Measurements from ENCODE around the gene WAPL.

DNA sequence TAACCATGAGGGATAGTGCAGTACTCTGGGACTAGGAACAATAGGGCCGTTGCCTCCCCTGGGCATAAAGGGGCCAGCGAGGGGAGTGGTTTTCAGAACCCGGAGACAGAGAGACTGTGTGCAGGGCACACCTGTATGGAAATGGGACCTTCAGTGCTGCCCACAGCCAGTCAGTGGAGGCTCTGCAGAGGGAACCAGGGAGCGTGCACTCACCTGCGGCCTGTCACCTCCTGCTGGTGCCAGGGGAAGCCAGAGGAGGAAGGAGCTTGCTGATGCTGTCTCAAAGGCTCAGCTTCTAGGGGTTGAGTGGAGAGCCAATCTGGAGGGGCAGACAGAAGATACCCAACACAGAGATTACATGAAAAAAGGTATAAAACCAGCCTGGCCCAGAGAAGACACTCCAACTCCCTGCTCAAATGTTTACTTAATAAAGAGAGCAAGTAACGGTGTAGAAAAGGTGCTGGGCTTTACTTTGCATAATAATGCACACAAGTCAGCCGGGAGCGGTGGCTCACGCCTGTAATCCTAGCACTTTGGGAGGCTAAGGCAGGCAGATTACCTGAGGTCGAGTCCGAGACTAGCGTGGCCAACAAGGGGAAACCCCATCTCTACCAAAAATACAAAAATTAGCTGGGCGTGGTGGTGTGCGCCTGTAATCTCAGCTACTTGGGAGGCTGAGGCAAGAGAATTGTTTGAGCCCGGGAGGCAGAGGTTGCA is 35.5 kb upstream of the WAPL start:
- TF ChIP-seq TEAD4 (IDR thresholded peaks at IDR 0.05; ENCODE audit: low read depth, low read length) (no peak), SIX5 (IDR thresholded peaks at IDR 0.05; ENCODE audit: low read depth, low read length) (no peak), POLR2A (IDR thresholded peaks at IDR 0.05; ENCODE audit: control extremely low read depth in 1 of 2, low read depth in 2 of 2, low read length in 2 of 2) (no peak), GABPA (IDR thresholded peaks at IDR 0.05; ENCODE audit: borderline replicate concordance, insufficient read depth, low read length) (no peak), JUN (IDR thresholded peaks at IDR 0.05; ENCODE audit: low read depth, low read length) (no peak), RAD21 (IDR thresholded peaks at IDR 0.05 in 1 of 2, conservative IDR thresholded peaks at IDR 0.05 in 1 of 2; ENCODE audit: low read depth in 2 of 2, low read length in 2 of 2) (no peak), EZH2 (IDR thresholded peaks at IDR 0.05; ENCODE audit: low read depth, low read length, severe bottlenecking) (no peak), CEBPB (IDR thresholded peaks at IDR 0.05; ENCODE audit: low read depth, low read length) (no peak), YY1 (IDR thresholded peaks at IDR 0.05; ENCODE audit: low read depth, low read length) (no peak), MAFK (IDR thresholded peaks at IDR 0.05; ENCODE audit: low read depth, low read length) (no peak)
- TF ChIP-seq, protein P1, sequence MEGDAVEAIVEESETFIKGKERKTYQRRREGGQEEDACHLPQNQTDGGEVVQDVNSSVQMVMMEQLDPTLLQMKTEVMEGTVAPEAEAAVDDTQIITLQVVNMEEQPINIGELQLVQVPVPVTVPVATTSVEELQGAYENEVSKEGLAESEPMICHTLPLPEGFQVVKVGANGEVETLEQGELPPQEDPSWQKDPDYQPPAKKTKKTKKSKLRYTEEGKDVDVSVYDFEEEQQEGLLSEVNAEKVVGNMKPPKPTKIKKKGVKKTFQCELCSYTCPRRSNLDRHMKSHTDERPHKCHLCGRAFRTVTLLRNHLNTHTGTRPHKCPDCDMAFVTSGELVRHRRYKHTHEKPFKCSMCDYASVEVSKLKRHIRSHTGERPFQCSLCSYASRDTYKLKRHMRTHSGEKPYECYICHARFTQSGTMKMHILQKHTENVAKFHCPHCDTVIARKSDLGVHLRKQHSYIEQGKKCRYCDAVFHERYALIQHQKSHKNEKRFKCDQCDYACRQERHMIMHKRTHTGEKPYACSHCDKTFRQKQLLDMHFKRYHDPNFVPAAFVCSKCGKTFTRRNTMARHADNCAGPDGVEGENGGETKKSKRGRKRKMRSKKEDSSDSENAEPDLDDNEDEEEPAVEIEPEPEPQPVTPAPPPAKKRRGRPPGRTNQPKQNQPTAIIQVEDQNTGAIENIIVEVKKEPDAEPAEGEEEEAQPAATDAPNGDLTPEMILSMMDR (IDR thresholded peaks at IDR 0.05; ENCODE audit: control extremely low read depth in 1 of 3, insufficient read depth in 1 of 3, low read depth in 1 of 3, low read length in 3 of 3), result no peak
- TF ChIP-seq, protein P2, sequence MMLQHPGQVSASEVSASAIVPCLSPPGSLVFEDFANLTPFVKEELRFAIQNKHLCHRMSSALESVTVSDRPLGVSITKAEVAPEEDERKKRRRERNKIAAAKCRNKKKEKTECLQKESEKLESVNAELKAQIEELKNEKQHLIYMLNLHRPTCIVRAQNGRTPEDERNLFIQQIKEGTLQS (IDR thresholded peaks at IDR 0.05; ENCODE audit: insufficient read depth, low read depth, low read length), result no peak
- TF ChIP-seq, protein P3, sequence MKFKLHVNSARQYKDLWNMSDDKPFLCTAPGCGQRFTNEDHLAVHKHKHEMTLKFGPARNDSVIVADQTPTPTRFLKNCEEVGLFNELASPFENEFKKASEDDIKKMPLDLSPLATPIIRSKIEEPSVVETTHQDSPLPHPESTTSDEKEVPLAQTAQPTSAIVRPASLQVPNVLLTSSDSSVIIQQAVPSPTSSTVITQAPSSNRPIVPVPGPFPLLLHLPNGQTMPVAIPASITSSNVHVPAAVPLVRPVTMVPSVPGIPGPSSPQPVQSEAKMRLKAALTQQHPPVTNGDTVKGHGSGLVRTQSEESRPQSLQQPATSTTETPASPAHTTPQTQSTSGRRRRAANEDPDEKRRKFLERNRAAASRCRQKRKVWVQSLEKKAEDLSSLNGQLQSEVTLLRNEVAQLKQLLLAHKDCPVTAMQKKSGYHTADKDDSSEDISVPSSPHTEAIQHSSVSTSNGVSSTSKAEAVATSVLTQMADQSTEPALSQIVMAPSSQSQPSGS (IDR thresholded peaks at IDR 0.05; ENCODE audit: low read length), result no peak

Measured in H1 (cell line).